Choroid plexus epithelial cell (primary cell): ENCODE measurements around the gene CCDC59.

ENCODE experiments used
- DNase-seq: peaks from one replicate; pipeline ENCODE4 v3.0.0-alpha.2; 2010; ENCODE audit warnings: low read depth
- H3K4me3 ChIP-seq: 2 replicates; pipeline ENCODE4 v1.5.1; 2011; ENCODE audit warnings: low read depth, mild to moderate bottlenecking, control low read depth, low read length, moderate library complexity
- CTCF ChIP-seq: conservative IDR thresholded peaks from 2 replicates; pipeline ENCODE4 v1.5.1; 2011; ENCODE audit warnings: low read depth, mild to moderate bottlenecking, control low read depth, inconsistent platforms, low read length, moderate library complexity

The CCDC59 gene

GRCh38 chr12:82325540-82326336, 32.4 kb downstream of the CCDC59 start:
- no peak for DNase-seq
- no peak for TF ChIP-seq CTCF
- H3K4me3 ChIP-seq = no peak overlapping the region

GRCh38 chr12:82319276-82319675, 38.9 kb downstream of the CCDC59 start:
- no peak overlapping the region for H3K4me3 ChIP-seq
- no peak for DNase-seq
- TF ChIP-seq CTCF = no peak

- no peak for TF ChIP-seq CTCF
- no peak for DNase-seq
- H3K4me3 ChIP-seq = no peak overlapping the region
These were observed 43.7 kb downstream of the CCDC59 start for GRCh38 chr12:82314406-82314892.
